ENCODE results near the gene AP3D1.

DNA sequence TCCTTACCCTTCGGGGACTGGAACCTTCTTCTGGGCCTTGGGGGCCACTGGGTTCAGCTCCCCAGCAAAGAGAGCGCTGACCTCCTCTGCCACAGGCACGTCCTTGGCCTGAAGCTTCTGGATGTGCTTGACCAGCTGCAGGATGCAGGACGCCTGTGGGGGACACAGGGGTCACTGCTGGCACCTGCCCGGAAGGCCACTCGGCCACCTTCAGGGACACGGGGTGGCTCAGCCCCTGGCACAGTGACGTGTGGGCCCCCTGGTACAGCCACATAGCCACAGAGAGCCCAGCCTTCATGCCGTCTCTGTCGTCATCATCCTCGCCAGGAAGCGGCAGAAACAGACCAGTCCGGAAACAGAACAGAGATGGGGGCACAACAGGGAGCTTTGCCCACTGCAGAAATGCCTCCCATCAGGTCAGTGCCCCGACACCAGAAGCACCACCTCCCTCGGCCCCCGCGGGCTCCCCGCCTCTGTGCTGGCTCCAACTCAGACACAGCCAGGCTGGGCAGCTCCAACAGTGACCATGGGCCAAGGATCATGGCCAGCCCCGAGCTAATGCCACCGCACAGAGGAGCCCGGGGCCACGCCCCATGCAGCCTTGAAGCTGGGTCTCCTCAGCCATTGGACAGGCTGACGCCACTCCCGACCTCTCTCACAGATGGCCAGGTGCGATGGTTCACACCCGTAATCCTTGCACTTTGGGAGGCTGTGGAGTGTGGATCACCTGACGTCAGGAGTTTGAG lies 34.0 kb downstream of the AP3D1 start:
- TF ChIP-seq GATA2 (IDR thresholded peaks at IDR 0.05; ENCODE audit: low read depth, low read length) = no peak
- TF ChIP-seq GATA3 (IDR thresholded peaks at IDR 0.05; ENCODE audit: low read depth, low read length) = no peak

Measured in SH-SY5Y (cell line).